Measurements from ENCODE around the gene BAZ2A. TPM values are rescaled to one million over a fixed set of nuclear protein-coding genes. Genes with fewer than 3 reads are reported as not detected.

The BAZ2A gene
- total RNA-seq, 1 experiment from 2014 or later: 42.9 TPM

GRCh38 chr12:56645201-56645716 lies 15.1 kb upstream of the BAZ2A start:
- peak in 1 of 2 experiments; percentile 24 for DNase-seq
- Histone ChIP-seq H3K4me1 (peaks cover 3% of the 10 kb centered on the region; the same call in 1 of the 2 replicates), H3K36me3 (peaks cover 39% of the 10 kb centered on the region), H3K27me3 (no peaks in the 10 kb centered on the region), H3K9me3 (replicated peaks) (no peaks in the 10 kb centered on the region), H3K4me3 (peak overlapping the region; percentile 87), H3K27ac (peak overlapping the region; percentile 83)

GRCh38 chr12:56644654-56645053 lies 14.5 kb upstream of the BAZ2A start:
- H3K36me3 ChIP-seq: peaks cover 45% of the 10 kb centered on the region
- no peak for DNase-seq
- H3K27me3 ChIP-seq: no peaks in the 10 kb centered on the region
- H3K4me3 ChIP-seq: peak overlapping the region; percentile 87
- no peaks in the 10 kb centered on the region for H3K9me3 ChIP-seq (replicated peaks)
- no peak overlapping the region for H3K27ac ChIP-seq
- peaks cover 3% of the 10 kb centered on the region; the same call in 1 of the 2 replicates for H3K4me1 ChIP-seq

GRCh38 chr12:56641219-56641618 lies 11.1 kb upstream of the BAZ2A start:
- H3K27me3 ChIP-seq: no peaks in the 10 kb centered on the region
- H3K4me3 ChIP-seq: no peak overlapping the region
- H3K4me1 ChIP-seq: peaks cover 3% of the 10 kb centered on the region; the same call in 1 of the 2 replicates
- no peaks in the 10 kb centered on the region for H3K9me3 ChIP-seq (replicated peaks)
- peaks cover 65% of the 10 kb centered on the region for H3K36me3 ChIP-seq
- no peak for DNase-seq
- H3K27ac ChIP-seq: no peak overlapping the region

GRCh38 chr12:56637621-56638020 lies 7.5 kb upstream of the BAZ2A start:
- peaks cover 2% of the 10 kb centered on the region; the same call in 1 of the 2 replicates for H3K4me1 ChIP-seq
- no peak for DNase-seq
- H3K9me3 ChIP-seq (replicated peaks): no peaks in the 10 kb centered on the region
- H3K4me3 ChIP-seq: no peak overlapping the region
- no peak overlapping the region for H3K27ac ChIP-seq
- peaks cover 44% of the 10 kb centered on the region for H3K36me3 ChIP-seq
- H3K27me3 ChIP-seq: no peaks in the 10 kb centered on the region

- Histone ChIP-seq H3K9me3 (replicated peaks) (no peaks in the 10 kb centered on the region), H3K36me3 (peaks cover 37% of the 10 kb centered on the region), H3K4me3 (peak overlapping the region; percentile 60), H3K27me3 (no peaks in the 10 kb centered on the region), H3K4me1 (peaks cover 7% of the 10 kb centered on the region; the same call in 1 of the 2 replicates), H3K27ac (peak overlapping the region; percentile 10; the same call in 1 of the 2 replicates)
- peak; percentile 99 to 100 for DNase-seq
These were observed 6.8 kb upstream of the BAZ2A start for GRCh38 chr12:56636675-56637540.

- Histone ChIP-seq H3K36me3 (peaks cover 30% of the 10 kb centered on the region), H3K4me1 (peaks cover 7% of the 10 kb centered on the region; the same call in 1 of the 2 replicates), H3K4me3 (peak overlapping the region; percentile 60), H3K27me3 (no peaks in the 10 kb centered on the region), H3K9me3 (replicated peaks) (no peaks in the 10 kb centered on the region), H3K27ac (peak overlapping the region; percentile 20; the same call in 1 of the 2 replicates)
- DNase-seq: peak; percentile 87 to 89
These were observed 5.9 kb upstream of the BAZ2A start for GRCh38 chr12:56635806-56636674.

GRCh38 chr12:56634837-56635791 lies 5.0 kb upstream of the BAZ2A start:
- peak; percentile 67 to 76 for DNase-seq
- Histone ChIP-seq H3K36me3 (peaks cover 25% of the 10 kb centered on the region), H3K9me3 (replicated peaks) (no peaks in the 10 kb centered on the region), H3K4me1 (peaks cover 7% of the 10 kb centered on the region; the same call in 1 of the 2 replicates), H3K27ac (peak overlapping the region; percentile 12; the same call in 1 of the 2 replicates), H3K4me3 (peak overlapping the region; percentile 60), H3K27me3 (no peaks in the 10 kb centered on the region)

GRCh38 chr12:56634242-56634836 lies 4.2 kb upstream of the BAZ2A start:
- DNase-seq: peak; percentile 7 to 33
- H3K4me3 ChIP-seq: peak overlapping the region; percentile 60
- H3K9me3 ChIP-seq (replicated peaks): no peaks in the 10 kb centered on the region
- no peak overlapping the region for H3K27ac ChIP-seq
- H3K36me3 ChIP-seq: peaks cover 19% of the 10 kb centered on the region
- no peaks in the 10 kb centered on the region for H3K27me3 ChIP-seq
- H3K4me1 ChIP-seq: peaks cover 7% of the 10 kb centered on the region; the same call in 1 of the 2 replicates

GRCh38 chr12:56633468-56634241 lies 3.5 kb upstream of the BAZ2A start:
- peaks cover 7% of the 10 kb centered on the region; the same call in 1 of the 2 replicates for H3K4me1 ChIP-seq

GRCh38 chr12:56632701-56633467 lies 2.8 kb upstream of the BAZ2A start:
- H3K27ac ChIP-seq: no peak overlapping the region
- H3K36me3 ChIP-seq: peaks cover 4% of the 10 kb centered on the region
- H3K4me3 ChIP-seq: no peak overlapping the region
- no peak for DNase-seq
- H3K4me1 ChIP-seq: peaks cover 7% of the 10 kb centered on the region; the same call in 1 of the 2 replicates
- no peaks in the 10 kb centered on the region for H3K9me3 ChIP-seq (replicated peaks)
- no peaks in the 10 kb centered on the region for H3K27me3 ChIP-seq

More at GRCh38 chr12:56633468-56634241, 3.5 kb upstream of the BAZ2A start:
- DNase-seq: no peak
- Histone ChIP-seq H3K4me3 (peak overlapping the region; percentile 60), H3K36me3 (peaks cover 12% of the 10 kb centered on the region), H3K27ac (no peak overlapping the region), H3K27me3 (no peaks in the 10 kb centered on the region), H3K9me3 (replicated peaks) (no peaks in the 10 kb centered on the region)

- Histone ChIP-seq H3K27ac (no peak overlapping the region), H3K36me3 (no peaks in the 10 kb centered on the region), H3K4me1 (peaks cover 7% of the 10 kb centered on the region; the same call in 1 of the 2 replicates), H3K4me3 (no peak overlapping the region), H3K27me3 (no peaks in the 10 kb centered on the region), H3K9me3 (replicated peaks) (no peaks in the 10 kb centered on the region)
- peak; percentile 68 to 72 for DNase-seq
These were observed 1.9 kb upstream of the BAZ2A start for GRCh38 chr12:56631790-56632700.

Data from SJCRH30 (cell line).